Effector CD8-positive, alpha-beta T cell (primary cell): ENCODE measurements around the gene CYFIP1.
"Not testable (repeated sequence)": the region's sequence is repeated elsewhere in the genome, so short reads cannot be mapped to it uniquely, and the experiment has no call there.

Experiments
- DNase-seq: peaks from one replicate; lab custom pipeline; 2025; lab: John Stamatoyannopoulos, UW
- total RNA-seq, 4 experiments: gene quantifications; one replicate each; lab custom pipeline; 2026; lab: John Stamatoyannopoulos, UW

Gene CYFIP1
- 6.2 to 11.0 (median 6.4) reads per million in 4 experiments for total RNA-seq

GRCh38 chr15:22980189-22981050 is at the start of gene CYFIP1:
Gene CYFIP1, minus strand, starts transcription at chr15:22980368. Its CDS starts 33,083 bp downstream, at chr15:22947285.
- no peak for DNase-seq

- no peak for DNase-seq
Observed at GRCh38 chr15:23026218-23026617, 46.0 kb upstream of the CYFIP1 start.

GRCh38 chr15:23022156-23022555 is 42.0 kb upstream of the CYFIP1 start:
- no peak for DNase-seq

- no peak for DNase-seq
Observed at GRCh38 chr15:23014394-23015000, 34.3 kb upstream of the CYFIP1 start.

GRCh38 chr15:23013681-23014080 is 33.5 kb upstream of the CYFIP1 start:
- DNase-seq = no peak

- not testable (repeated sequence) for DNase-seq
Observed at GRCh38 chr15:23012616-23013015, 32.4 kb upstream of the CYFIP1 start.

GRCh38 chr15:23003736-23004135 is 23.6 kb upstream of the CYFIP1 start:
- DNase-seq = no peak

GRCh38 chr15:23002920-23003319 is 22.8 kb upstream of the CYFIP1 start:
- DNase-seq = no peak

GRCh38 chr15:22995795-22996194 is 15.6 kb upstream of the CYFIP1 start:
- no peak for DNase-seq

- DNase-seq = no peak
Observed at GRCh38 chr15:22992024-22992326, 11.8 kb upstream of the CYFIP1 start.

GRCh38 chr15:22989576-22990477 is 9.7 kb upstream of the CYFIP1 start:
- no peak for DNase-seq

- DNase-seq = no peak
Observed at GRCh38 chr15:22988811-22989210, 8.6 kb upstream of the CYFIP1 start.

- not testable (repeated sequence) for DNase-seq
Observed at GRCh38 chr15:22981931-22982330, 1.8 kb upstream of the CYFIP1 start.

GRCh38 chr15:22981051-22981840 is 1.1 kb upstream of the CYFIP1 start:
- DNase-seq = no peak

GRCh38 chr15:22979238-22980188 is 655 bp downstream of the CYFIP1 start:
- no peak for DNase-seq

GRCh38 chr15:22978691-22979237 is 1.4 kb downstream of the CYFIP1 start:
- no peak for DNase-seq

GRCh38 chr15:22974745-22975144 is 5.4 kb downstream of the CYFIP1 start:
- DNase-seq = no peak

- DNase-seq = no peak
Observed at GRCh38 chr15:22973987-22974386, 6.2 kb downstream of the CYFIP1 start.

GRCh38 chr15:22973286-22973685 is 6.9 kb downstream of the CYFIP1 start:
- DNase-seq = no peak

GRCh38 chr15:22969489-22969888 is 10.7 kb downstream of the CYFIP1 start:
- no peak for DNase-seq
